ENCODE results near the gene DGKZ.

DNA sequence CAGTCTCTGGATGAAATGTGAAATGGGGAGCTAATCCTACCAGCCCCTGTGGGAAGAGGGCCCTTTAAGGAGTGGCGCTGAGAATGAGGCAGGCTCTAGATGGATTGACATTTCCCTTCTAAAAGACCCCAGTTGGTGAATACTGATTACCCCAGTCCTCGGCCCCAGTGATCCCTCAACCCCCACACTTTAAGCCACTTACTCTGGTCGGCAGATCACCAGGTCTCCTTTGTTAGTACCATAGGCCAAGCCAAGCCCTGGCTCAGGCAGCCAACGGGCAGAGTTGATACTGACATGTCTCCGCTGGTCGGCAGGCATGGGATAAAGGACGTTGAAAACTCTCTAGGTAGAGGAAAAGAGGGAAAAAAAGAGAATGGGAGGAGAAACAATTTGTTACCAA is 70.4 kb downstream of the DGKZ start:
- TF ChIP-seq GATA3 (IDR thresholded peaks at IDR 0.05; ENCODE audit: low read depth, low read length) (no peak), GATA2 (IDR thresholded peaks at IDR 0.05; ENCODE audit: low read depth, low read length) (no peak)

Data from SH-SY5Y (cell line).